Stimulated activated CD4-positive, alpha-beta T cell treated with anti-CD3 and anti-CD28 coated beads, Interleukin-4, amount 100 ng/mL, for 1 hour (primary cell): ENCODE measurements around the gene TRRAP.

Experiments used
- DNase-seq: peaks from one replicate; pipeline ENCODE4 v3.0.0-alpha.2; 2020

TRRAP gene

DNA sequence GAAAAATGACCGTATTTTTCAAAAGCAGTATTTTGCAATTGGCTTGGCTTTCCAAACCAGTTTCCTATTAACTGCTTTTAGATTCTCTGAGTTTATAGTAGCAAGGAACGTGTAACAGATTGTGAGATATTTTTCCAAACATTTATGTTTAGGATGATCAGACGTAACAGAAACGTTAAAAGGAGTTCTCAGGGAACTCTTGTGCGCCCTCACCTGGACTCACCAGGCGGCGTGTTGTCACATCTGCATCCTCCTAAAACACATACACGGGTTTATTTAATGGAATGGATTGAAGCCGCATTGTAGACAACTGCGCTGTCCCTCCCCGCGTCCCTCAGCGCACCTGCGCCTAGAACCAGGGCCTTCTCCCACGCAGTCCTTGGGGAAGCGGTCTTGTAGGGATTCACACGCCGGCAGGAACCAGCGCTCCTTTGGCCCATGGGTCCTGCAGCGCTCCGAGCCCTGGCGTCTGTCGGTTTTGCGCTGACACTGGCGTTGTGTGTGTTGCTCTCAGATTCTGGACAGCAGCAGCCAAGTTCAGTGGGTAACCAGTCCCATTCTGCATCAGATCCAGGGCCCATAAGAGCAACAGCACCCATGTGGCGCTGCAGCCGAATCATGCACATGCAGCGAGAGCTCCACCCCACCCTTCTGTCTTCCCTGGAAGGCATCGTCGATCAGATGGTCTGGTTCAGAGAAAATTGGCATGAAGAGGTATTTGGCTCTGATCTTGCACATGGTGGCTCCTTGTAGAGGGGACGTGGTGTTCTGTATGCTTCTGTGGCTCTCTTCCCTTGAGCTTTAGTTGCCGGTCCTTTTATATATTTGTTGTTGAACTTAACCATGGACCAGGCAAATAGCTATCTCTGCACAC is 114.9 kb downstream of the TRRAP start:
- DNase-seq, result no peak

DNA sequence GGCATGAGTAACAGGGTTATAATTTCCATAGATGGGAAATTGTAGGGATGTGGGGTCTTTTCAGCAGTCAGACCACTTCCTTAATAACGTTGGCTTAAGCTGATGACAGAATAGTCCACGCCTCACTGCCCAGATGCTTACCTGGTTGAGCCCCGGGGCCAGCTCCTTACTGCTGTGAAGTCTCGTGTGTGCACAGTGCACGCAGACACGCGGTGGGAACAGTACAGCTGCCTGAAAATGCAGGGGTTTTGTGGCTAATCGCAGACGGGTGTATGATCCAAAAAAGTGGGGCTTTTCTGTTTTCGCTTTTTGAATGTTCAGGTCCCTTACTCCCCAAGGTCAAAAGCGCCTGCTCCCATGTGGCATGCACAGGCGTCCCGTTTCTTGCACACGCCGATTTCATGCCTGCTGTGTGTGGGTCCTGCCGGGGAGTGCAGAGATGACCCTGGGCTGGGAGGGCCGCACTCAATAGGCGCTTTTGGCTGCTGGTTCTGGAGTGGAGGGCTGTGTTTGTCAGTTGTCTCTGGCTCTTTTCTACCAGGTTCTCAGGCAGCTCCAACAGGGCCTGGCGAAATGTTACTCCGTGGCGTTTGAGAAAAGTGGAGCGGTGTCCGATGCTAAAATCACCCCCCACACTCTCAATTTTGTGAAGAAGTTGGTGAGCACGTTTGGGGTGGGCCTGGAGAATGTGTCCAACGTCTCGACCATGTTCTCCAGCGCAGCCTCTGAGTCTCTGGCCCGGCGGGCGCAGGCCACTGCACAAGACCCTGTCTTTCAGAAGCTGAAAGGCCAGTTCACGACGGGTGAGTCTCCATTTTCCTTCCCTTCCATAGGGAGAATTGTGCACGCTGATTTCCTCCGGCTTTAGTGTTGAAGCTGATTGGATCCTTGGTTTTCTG is 116.0 kb downstream of the TRRAP start:
- DNase-seq, result no peak

DNA sequence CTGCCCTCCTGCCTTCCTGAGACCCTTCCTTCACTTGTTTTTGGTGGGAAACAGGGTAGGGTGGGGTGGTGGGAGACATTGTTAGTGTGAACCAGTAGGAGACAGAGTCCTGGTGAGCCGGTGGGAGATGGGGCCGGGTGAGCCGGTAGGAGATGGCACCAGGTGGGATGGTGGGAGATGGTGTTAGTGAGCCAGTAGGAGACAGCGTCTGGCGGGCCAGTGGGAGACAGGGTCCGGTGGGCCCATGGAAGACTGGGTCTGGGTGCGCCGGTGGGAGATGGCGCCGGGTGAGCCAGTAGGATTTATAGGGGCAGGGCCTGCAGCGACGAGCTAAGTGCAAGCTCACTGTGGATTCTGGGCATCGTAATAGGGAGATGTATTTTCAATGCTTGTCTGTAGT is 116.8 kb downstream of the TRRAP start:
- DNase-seq, result no peak

DNA sequence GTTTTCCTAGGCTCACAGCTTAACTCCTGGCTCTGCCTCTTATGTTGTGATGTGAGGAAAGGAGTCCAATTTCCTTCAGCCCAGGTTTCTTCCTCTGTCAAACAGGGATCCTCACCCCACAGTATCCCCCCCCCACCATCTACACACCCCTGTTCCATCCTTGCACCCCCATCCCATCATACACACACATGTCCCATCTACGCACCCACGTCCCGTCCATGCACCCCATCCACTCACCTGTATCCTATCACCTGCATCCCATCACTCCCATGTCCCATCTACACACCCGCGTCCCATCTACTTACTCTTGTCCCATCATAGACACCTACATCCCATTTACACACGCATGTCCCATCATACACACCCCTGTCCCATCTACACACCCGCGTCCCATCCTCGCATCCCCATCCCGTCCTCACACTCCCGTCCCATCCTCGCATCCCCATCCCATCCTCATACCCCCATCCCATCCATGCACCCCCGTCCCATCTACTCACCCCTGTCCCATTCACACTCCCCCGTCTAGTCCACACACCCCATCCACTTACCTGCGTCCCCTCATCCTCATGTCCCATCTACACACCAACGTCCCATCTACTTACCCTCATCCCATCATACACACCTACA is 117.3 kb downstream of the TRRAP start:
- DNase-seq, result no peak

DNA sequence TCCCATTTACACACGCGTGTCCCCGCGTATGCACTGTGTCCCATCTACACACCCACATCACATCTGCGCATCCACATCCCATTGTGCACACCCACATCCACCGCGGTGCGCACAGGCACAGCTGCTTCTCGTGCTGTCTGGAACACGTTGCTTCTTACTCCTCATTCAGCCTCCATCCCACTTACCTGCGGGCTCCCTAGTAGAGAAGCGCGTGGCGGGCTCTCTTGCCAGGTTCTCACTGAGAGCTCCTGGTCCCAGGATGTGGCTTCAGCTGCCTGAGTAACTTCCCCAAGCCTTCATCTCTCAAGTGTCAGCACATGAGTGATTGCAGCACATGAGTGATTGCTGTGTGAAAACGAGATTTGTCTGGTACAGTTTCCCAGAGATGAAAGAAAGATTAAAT is 117.8 kb downstream of the TRRAP start:
- no peak for DNase-seq

DNA sequence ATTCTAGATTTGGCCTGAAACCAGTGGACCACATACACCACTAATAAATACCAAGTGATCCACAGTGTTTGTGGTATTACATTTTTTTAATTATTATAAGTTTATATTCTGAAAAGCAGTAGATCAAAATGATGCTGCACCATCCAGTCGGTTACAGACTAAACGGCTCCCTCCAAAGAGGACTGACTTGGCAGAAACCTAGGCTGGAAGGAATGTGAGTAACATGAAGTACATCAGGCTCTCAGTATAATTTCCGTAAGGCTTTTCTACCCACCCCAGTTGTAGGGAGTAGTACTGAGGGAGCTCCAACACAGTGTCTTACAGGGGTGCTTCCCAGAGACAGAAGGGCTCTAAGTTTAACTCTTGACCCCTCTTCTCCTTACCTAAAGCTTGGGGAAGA is 119.5 kb downstream of the TRRAP start:
- DNase-seq, result no peak

DNA sequence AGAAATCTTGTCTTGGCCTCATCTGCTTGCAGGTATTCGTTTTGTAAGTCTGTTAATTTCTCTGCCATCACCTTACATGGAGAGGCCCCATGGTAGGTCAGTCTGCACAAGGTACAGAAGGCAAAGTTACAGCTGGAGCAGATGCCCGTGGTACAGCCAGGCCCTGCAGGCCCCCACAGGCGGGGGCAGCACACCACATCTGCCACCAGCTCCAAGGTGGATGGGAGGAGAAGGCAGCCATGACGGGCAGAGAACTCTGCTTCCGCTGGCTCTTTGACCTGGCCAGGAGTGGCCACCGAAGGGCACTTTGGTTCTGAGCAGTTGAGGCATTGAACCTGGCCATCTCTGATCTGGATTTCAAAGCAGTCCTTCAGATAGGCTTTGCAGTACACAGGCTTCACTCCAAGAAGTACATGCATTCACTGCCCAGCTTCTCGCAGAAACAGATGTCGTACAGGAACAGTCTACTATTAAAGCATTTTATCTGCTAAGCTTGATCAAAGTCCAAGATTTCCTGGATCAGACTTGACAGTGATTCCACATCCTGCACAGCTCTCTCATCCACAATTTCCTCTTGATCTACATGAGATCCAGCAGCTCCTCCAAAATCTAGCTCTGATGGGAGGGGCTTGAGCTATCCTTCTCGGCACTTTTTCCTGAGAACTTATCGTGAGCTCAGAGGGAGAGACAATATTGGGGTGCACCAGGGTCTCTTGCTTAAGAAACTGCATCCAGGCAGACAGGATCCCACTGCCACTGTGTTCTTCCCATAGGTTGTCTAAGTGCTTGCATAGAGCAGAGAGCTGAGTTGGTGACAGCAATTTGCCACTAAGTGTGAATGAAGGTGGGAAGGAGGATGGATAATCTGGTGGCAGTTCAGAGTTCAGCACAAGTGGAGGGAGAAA is 120.7 kb downstream of the TRRAP start:
- no peak for DNase-seq

DNA sequence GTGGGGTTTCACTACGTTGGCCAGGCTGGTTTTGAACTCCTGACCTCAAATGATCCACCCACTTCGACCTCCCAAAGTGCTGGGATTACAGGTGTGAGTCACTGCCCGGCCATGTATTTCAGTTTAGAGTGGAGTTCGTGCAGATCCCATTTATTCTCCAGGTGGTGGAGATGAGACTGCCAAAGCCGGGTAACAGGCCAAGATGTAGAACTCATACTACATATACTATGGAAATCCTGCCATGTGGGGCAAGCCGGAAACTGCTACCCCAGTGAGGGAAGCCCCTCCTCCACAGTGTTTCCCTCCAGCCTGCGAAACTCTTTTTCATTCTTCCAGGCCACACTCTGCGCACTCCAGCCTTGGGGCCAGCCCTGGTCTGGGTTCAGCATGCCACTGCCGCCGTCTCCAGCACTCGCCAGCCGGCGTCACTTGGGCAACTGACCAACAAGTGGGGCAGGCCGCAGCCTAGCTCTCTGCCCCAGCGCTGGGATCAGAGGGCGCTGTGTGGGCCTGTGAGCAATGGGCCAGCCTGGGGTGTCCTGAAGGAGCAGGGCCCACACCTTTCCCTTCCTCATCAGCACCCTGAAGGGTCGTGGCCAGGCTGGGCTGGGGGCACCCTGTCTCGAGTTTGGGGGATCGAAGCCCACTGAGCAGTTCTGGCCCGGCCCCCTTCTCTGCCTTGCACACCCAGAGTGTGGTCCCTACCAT is 122.0 kb downstream of the TRRAP start:
- DNase-seq, result no peak

DNA sequence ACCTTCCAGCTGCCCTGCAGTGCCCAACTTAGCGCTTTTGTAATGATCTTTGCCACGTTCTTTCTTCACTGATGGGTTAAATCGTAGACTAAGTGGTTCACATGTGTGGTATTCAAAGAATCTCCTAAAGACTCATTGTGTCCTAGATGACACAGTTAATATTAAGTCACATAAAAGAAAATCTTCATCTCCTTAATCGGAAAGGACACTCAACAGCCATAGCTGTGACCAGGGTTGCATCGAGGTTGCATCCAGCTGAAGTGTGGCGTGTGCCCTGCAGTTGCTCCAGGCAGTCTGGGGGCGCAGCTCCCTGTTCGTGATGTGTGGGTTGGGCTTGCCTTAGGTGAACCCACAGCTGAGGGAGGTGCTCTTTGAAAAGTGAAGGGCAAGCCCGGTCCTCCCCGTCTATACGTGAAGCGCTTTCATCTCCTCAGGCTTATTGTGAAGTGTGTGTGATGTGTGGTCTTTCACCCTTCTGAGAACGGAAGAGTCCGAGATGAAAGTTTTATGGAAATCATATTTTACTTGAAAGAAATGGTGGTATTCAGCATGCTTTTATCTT is 122.7 kb downstream of the TRRAP start:
- no peak for DNase-seq

DNA sequence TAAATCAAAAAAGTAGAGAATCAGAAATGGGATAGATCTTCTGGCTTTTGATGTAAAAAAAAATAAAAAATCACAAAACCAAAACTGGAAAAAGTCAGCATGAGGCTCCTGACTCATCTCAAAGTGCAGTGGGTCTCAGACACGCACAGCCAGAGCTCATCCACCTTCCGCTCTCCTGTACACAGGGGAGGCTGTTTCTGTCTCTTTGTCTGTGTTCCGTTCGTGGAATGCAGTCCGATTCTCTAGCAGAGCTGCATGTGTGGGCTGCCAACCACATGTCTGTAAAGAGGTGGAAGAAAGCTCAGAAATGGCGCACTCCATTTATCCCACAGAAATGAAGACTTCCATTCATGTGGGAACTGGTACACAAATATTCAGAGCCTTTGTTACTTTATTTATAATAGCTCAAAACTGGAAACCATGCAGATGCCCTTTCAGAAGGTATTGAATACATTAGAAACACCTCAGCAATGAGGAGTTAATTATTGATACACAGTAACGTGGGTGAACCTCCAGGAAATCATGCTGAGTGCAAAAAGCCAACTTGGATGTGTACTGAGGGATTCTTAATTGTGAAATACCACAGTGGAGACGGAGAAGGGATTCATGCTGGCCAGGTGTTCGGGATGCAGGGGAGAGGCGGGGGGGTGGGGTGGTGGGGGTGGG is 123.3 kb downstream of the TRRAP start:
- DNase-seq, result no peak

DNA sequence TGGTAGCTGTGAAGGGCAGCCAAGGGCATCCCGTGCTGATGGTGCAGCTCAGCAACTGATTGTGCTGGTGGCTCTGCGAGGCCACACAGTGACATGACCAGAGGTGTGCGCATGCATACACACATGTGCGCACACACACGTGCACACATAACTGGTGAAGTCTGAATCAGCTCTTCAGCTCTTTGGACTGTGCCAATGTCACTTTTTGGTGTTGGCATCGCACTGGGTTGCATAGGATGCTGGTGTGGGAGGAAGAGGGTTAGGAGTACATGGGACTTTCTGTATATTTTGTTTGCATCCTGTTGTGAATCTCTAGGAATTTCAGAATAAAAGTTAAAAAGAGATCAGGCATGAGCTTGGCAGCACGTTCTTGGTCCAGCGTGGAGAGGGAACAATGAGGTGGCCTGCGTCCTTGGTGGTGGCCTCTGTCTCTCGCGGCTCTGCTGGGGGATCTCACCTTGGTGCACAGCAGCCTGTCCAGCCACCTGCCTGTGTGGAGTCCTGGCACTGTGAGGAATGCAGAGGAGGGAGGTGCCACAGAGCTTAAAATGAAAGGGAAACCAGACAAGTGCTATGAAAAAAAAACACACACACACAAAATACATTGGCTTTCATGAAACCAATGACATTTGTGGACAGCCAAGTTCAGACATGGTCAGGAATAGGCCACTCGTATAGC is 124.0 kb downstream of the TRRAP start:
- DNase-seq, result no peak

DNA sequence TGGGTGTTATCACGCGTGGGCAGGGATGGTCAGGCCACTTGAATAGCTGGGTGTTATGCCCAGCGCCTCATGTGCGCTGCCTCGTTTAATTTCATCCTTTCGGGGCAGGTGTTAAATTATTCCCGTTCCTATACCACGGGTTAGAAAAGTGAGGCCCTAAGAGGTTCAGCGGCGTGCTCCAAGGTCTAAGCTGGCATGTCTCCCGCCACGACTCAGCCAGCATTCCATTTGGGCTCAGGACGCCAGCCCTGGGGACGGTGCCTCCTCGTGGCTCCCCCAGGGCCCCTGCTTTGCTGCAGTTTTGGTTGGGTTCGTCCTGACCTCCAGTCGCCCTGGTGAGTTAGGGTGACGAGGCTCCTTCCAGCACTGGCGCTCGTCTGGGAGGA is 124.5 kb downstream of the TRRAP start:
- no peak for DNase-seq

DNA sequence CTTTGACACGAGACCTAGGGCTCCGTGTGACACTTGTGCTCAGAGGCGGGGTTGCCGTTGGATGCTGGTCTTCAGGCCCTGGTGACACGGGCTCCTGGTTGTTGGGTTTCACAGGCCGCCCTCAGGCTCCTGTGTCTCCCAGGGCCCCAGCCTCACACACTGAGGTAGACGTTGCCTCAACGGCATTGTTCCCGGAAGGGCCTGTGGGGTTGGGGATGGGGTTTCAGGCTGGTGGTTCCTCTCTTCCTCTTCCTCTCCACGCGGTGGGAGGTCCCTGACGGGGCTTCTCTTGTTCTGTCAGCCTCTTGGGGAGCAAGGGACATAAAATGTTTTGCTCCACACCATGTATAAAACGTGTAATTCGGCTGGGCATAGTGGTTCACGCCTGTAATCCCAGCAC is 125.1 kb downstream of the TRRAP start:
- no peak for DNase-seq

DNA sequence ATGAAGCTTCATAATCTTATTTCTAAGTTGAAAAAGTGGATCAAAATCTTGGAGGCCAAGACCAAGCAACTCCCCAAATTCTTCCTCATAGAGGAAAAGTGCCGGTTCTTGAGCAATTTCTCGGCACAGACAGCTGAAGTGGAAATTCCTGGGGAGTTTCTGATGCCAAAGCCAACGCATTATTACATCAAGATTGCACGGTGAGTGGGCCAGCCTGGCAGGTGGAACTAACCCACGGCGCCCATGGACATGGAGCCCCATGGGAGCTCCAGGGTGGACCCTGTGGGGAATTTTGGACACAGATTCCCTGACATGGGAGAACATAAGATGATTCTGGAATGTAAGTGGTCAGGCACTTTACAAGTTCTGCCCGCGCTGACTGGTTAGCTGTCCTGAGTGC is 125.9 kb downstream of the TRRAP start:
- no peak for DNase-seq

DNA sequence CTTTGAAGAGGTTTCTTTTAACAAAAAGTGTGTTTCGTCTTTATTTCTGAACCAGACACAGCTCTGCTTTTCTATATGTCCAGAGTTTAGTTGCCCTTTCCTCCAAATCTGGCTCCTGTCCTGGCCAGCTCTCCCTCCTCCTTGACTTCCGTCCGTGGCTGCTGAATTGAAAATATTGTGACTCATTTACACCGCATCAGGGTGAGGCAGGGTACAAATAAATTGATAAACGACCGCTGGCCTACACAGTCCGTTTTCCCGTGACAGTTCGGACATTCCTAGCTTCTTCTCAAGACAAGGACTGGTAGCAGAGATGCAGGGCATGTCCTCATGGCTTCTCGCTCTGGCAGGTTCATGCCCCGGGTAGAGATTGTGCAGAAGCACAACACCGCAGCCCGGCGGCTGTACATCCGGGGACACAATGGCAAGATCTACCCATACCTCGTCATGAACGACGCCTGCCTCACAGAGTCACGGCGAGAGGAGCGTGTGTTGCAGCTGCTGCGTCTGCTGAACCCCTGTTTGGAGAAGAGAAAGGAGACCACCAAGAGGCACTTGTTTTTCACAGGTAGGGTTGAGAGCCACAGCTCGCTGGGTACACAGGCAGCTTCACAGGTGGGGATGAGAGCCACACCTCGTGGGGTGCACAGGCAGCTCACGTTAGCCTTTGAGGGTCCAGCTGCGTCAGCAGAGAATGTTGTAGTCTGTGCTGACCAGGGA is 126.6 kb downstream of the TRRAP start:
- DNase-seq, result no peak

DNA sequence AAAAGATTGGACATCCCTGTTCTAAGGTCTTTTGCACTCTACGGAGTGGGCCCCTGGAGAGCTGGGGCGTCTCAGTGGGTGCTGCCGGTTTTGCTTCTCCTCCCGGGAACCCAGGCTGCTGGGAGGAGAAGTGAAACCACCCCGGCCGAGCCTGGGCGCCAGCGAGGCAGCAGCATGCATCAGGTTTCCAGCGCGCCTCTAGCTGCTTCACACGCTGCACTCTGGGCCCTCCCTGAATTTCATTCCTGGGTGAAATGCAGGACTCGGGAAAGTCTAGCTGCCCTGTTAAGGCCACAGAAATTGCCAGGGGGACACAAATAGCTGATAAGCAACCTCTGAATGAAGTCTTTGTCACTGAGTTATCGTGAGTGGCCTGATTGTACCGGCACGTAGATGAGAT is 127.4 kb downstream of the TRRAP start:
- DNase-seq, result no peak

DNA sequence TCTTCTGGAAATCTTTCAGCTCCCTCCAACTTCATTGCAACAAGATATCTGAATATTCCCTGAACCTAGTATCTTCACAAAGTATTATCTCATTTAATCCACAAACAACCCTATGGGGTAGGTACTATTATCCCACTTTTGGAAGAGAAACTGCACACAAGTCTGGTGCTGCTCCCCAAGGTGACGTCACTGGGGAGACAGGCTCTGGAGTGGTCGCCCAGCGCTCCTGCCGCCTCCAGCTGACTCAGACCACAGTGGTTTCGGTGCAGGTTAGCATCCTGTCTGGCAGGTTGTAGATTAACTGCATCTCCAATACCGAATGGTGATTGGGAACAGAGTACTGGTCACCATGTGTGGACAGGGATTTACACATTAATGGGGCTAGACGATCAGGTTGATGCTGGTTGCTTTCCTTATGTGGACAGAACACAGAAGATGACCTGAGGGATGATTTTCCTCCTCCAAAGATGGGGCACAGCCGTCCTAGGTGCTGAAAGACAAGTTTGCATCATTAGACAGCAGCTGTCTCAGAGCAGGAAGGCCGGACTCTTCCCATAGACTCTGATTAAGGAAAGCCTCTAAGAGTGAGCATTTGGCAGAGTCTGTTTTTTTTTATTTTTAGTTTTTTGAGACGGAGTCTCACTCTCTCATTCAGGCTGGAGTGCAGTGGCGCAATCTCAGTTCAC is 128.6 kb downstream of the TRRAP start:
- DNase-seq, result no peak

DNA sequence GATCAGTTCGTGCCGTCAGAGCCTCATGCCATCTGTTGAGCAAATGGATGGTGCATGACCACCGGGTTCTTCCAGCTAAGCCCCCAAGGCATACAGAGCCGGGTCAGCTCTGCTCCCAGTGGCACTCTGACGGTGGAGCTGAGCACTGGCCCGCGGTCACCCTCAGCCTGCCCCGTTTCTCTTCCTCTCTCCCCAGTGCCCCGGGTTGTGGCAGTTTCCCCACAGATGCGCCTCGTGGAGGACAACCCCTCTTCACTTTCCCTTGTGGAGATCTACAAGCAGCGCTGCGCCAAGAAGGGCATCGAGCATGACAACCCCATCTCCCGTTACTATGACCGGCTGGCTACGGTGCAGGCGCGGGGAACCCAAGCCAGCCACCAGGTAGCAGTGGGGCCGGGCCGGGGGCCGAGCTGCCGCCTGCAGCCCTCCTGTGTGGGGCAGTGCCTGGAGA is 129.9 kb downstream of the TRRAP start:
- no peak for DNase-seq
